Loucy (cell line): Measurements from ENCODE around the gene KCNJ12.

ENCODE experiments used
- H2AFZ ChIP-seq: fragments of 200-600 bp; sonication (generic); 2 replicates; pipeline ENCODE4 v1.6.0; 2016; ENCODE audit warnings: antibody characterized with exemption, mild to moderate bottlenecking, low read length, moderate library complexity
- H3F3A ChIP-seq: fragments of 200-600 bp; 2 replicates; pipeline ENCODE4 v1.6.0; 2016; ENCODE audit warnings: antibody characterized with exemption, low read depth, mild to moderate bottlenecking
- H3K27me3 ChIP-seq: fragments of 200-600 bp; sonication (generic); 2 replicates; pipeline ENCODE4 v1.6.1; 2014; ENCODE audit warnings: low read length, mild to moderate bottlenecking; ENCODE audit not compliant: insufficient read depth, poor library complexity, severe bottlenecking
- H3K36me3 ChIP-seq: fragments of 200-600 bp; sonication (generic); 2 replicates; pipeline ENCODE4 v1.6.1; 2016; ENCODE audit warnings: low read length; ENCODE audit not compliant: insufficient read depth
- H3K4me1 ChIP-seq: fragments of 200-600 bp; sonication (generic); 2 replicates; pipeline ENCODE4 v1.5.1; 2014; ENCODE audit warnings: low read length, mild to moderate bottlenecking; ENCODE audit not compliant: insufficient read depth, poor library complexity, severe bottlenecking
- H3K4me2 ChIP-seq: fragments of 200-600 bp; sonication (generic); 2 replicates; pipeline ENCODE4 v1.6.0; 2014; ENCODE audit warnings: antibody characterized with exemption, low read length, low read depth, mild to moderate bottlenecking; ENCODE audit not compliant: poor library complexity, severe bottlenecking
- H3K4me3 ChIP-seq: fragments of 200-600 bp; sonication (generic); 2 replicates; pipeline ENCODE4 v1.5.1; 2014; ENCODE audit warnings: low read length, mild to moderate bottlenecking, mixed read lengths; ENCODE audit not compliant: poor library complexity, severe bottlenecking
- H3K79me2 ChIP-seq: fragments of 200-600 bp; sonication (generic); 2 replicates; pipeline ENCODE4 v1.6.1; 2014; ENCODE audit warnings: low read length; ENCODE audit not compliant: insufficient read depth
- H3K9ac ChIP-seq: fragments of 200-600 bp; sonication (generic); 2 replicates; pipeline ENCODE4 v1.6.0; 2014; ENCODE audit warnings: mild to moderate bottlenecking, low read depth, low read length, moderate library complexity; ENCODE audit not compliant: poor library complexity, severe bottlenecking
- H3K9me2 ChIP-seq: fragments of 200-600 bp; sonication (generic); replicated peaks from 2 replicates; pipeline ENCODE4 v1.6.1; 2016; ENCODE audit warnings: low read depth, low read length, mixed read lengths
- H3K9me3 ChIP-seq: fragments of 200-600 bp; sonication (generic); 2 replicates; pipeline ENCODE4 v1.6.1; 2014; ENCODE audit warnings: mild to moderate bottlenecking, antibody characterized with exemption, low read length, low read depth; ENCODE audit not compliant: insufficient read depth
- H4K20me1 ChIP-seq: fragments of 200-600 bp; sonication (generic); 2 replicates; pipeline ENCODE4 v1.6.0; 2014; ENCODE audit warnings: antibody characterized with exemption, low read length, mild to moderate bottlenecking; ENCODE audit not compliant: insufficient read depth, poor library complexity, severe bottlenecking
- CTCF ChIP-seq: fragments of 200-600 bp; sonication (generic); conservative IDR thresholded peaks from 2 replicates; pipeline ENCODE4 v1.5.1; 2014; ENCODE audit warnings: mild to moderate bottlenecking, antibody characterized with exemption, low read length
- EZH2phosphoT487 ChIP-seq: fragments of 200-600 bp; IDR thresholded peaks from 2 replicates; pipeline ENCODE4 v1.6.1; 2018; ENCODE audit warnings: antibody characterized with exemption, mild to moderate bottlenecking, moderate library complexity, borderline replicate concordance

Gene KCNJ12

DNA sequence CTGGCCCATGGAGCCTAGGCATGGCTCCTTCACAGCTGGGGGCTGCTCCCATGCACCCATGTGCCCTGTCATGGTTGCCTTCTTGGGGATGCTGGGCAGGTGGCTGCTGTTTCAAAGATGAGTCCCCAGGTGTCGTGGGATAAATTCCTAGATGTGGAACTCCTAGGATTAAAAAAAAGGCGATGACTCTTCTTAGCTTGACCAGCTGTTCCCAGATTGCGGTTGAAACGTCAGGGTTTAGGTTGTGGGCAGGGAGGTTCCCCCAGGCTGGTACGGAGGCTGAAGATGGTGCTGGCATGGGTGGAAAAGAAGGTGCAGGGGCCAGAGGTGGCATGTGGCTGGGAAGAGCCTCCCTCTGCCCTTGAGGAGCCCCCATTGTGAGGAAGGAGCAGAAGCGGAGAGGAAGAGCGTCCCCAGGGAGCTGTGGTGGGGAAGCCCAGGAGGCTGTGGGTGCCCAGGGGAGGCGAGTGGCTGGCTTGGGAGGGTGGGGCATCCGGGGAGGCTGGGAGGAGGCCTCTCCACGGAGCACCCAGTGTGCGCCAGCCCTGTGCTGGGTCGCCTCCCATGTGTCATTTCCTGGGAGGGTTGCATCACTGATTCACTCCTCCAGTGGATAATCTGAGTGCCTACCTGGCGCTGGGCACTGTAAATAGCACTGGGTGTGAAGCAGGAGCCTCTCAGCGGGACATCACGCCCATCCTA, 7.5 kb upstream of the KCNJ12 start:
- Histone ChIP-seq H3K9me2 (no peaks in the 10 kb centered on the region), H3K79me2 (no peaks in the 10 kb centered on the region), H3K9ac (no peak overlapping the region), H4K20me1 (no peaks in the 10 kb centered on the region), H2AFZ (no peak overlapping the region), H3K4me1 (peaks cover 2% of the 10 kb centered on the region), H3K27me3 (no peaks in the 10 kb centered on the region), H3K4me2 (no peak overlapping the region), H3K9me3 (no peaks in the 10 kb centered on the region), H3F3A (no peaks in the 10 kb centered on the region), H3K36me3 (no peaks in the 10 kb centered on the region), H3K4me3 (no peak overlapping the region)
- TF ChIP-seq CTCF (no peak), EZH2phosphoT487 (no peak)

GRCh38 chr17:21369395-21369794, 6.8 kb upstream of the KCNJ12 start:
- Histone ChIP-seq H3K4me2 (no peak overlapping the region), H3K4me1 (peaks cover 2% of the 10 kb centered on the region)
- no peak for TF ChIP-seq EZH2phosphoT487
- no peak for TF ChIP-seq CTCF

DNA sequence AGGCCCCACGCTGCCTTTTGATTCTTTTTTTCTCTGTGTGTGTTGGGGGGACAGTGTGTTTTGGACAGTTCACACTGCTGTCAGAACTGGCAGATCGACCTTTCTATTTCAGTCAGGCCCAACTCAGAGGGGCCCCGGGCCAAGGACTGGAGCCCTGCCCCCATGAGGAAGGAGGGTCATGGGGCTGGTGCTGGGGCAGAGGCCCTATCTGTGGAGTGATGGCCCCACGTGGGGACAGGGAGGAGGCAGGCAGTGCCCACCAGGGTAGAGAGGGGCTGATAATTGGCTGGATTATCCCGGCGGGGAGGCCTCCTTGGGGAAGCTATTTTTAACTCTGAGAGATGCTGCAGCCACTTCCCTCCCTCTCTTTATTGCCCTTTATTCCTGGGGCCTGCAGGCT, 5.7 kb upstream of the KCNJ12 start:
- Histone ChIP-seq H3K27me3 (no peaks in the 10 kb centered on the region), H3K4me1 (peaks cover 2% of the 10 kb centered on the region), H3K4me2 (no peak overlapping the region), H3K9me3 (no peaks in the 10 kb centered on the region), H3K9me2 (no peaks in the 10 kb centered on the region), H3K4me3 (no peak overlapping the region), H4K20me1 (no peaks in the 10 kb centered on the region), H3K9ac (no peak overlapping the region), H2AFZ (no peak overlapping the region), H3F3A (no peaks in the 10 kb centered on the region), H3K36me3 (no peaks in the 10 kb centered on the region), H3K79me2 (no peaks in the 10 kb centered on the region)
- no peak for TF ChIP-seq EZH2phosphoT487
- TF ChIP-seq CTCF: no peak

More at GRCh38 chr17:21369395-21369794, 6.8 kb upstream of the KCNJ12 start:
- H3K36me3 ChIP-seq: no peaks in the 10 kb centered on the region
- H3K9ac ChIP-seq: no peak overlapping the region
- H3K79me2 ChIP-seq: no peaks in the 10 kb centered on the region
- H4K20me1 ChIP-seq: no peaks in the 10 kb centered on the region
- no peak overlapping the region for H3K4me3 ChIP-seq
- H2AFZ ChIP-seq: no peak overlapping the region
- no peaks in the 10 kb centered on the region for H3K27me3 ChIP-seq
- H3K9me2 ChIP-seq: no peaks in the 10 kb centered on the region
- H3F3A ChIP-seq: no peaks in the 10 kb centered on the region
- H3K9me3 ChIP-seq: no peaks in the 10 kb centered on the region
